GM18499 (cell line): Measurements from ENCODE around the gene PCSK7.
A peak's percentile ranks its signal among the peaks of the same experiment; 100 is the strongest.
"Not testable (repeated sequence)": the region's sequence is repeated elsewhere in the genome, so short reads cannot be mapped to it uniquely, and the experiment has no call there.

Experiments
- ATAC-seq: cut with Tn5 transposase; IDR thresholded peaks from one replicate; pipeline ENCODE4 v1.9.1; 2021; ENCODE audit warnings: moderate number of reproducible peaks; ENCODE audit not compliant: insufficient read depth, unreplicated experiment

PCSK7 gene

GRCh38 chr11:117186431-117186761 is 45.5 kb downstream of the PCSK7 start:
- ATAC-seq: no peak

GRCh38 chr11:117185736-117186430 is 46.0 kb downstream of the PCSK7 start:
- no peak for ATAC-seq

- ATAC-seq: no peak
Measured at GRCh38 chr11:117183724-117184349, 48.0 kb downstream of the PCSK7 start.

GRCh38 chr11:117183178-117183577 is 48.7 kb downstream of the PCSK7 start:
- ATAC-seq: not testable (repeated sequence)

GRCh38 chr11:117182551-117182935 is 49.3 kb downstream of the PCSK7 start:
- ATAC-seq: no peak

GRCh38 chr11:117181586-117182550 is 50.0 kb downstream of the PCSK7 start:
- ATAC-seq: no peak

- no peak for ATAC-seq
Measured at GRCh38 chr11:117180661-117181585, 51.0 kb downstream of the PCSK7 start.

- no peak for ATAC-seq
Measured at GRCh38 chr11:117180020-117180419, 51.9 kb downstream of the PCSK7 start.

- no peak for ATAC-seq
Measured at GRCh38 chr11:117179048-117179999, 52.5 kb downstream of the PCSK7 start.

GRCh38 chr11:117178210-117179034 is 53.5 kb downstream of the PCSK7 start, which contains the start of gene SIDT2:
TSS of gene SIDT2 (plus strand) at chr11:117178743. CDS start at chr11:117179264, 521 bp downstream.
- ATAC-seq: peak; percentile 81

- ATAC-seq: no peak
Measured at GRCh38 chr11:117177534-117178209, 54.2 kb downstream of the PCSK7 start.

GRCh38 chr11:117176186-117176585 is 55.7 kb downstream of the PCSK7 start:
- ATAC-seq: no peak

GRCh38 chr11:117175781-117176180 is 56.1 kb downstream of the PCSK7 start:
- ATAC-seq: no peak

GRCh38 chr11:117175104-117175503 is 56.8 kb downstream of the PCSK7 start:
- ATAC-seq: no peak

GRCh38 chr11:117172724-117173421 is 59.0 kb downstream of the PCSK7 start:
- no peak for ATAC-seq

- no peak for ATAC-seq
Measured at GRCh38 chr11:117171404-117172061, 60.3 kb downstream of the PCSK7 start.
